GM12801 (cell line): Measurements from ENCODE around the gene MAP2K5.

Experiments used
- CTCF ChIP-seq: IDR thresholded peaks from one replicate; pipeline ENCODE4 v1.5.1; 2011; ENCODE audit warnings: control low read depth; ENCODE audit not compliant: insufficient read length; ENCODE audit errors: extremely low read depth

MAP2K5 gene

GRCh38 chr15:67801142-67801541, 258.6 kb downstream of the MAP2K5 start:
- no peak for TF ChIP-seq CTCF

- TF ChIP-seq CTCF = no peak
Measured at GRCh38 chr15:67801926-67802914, 259.7 kb downstream of the MAP2K5 start.

DNA sequence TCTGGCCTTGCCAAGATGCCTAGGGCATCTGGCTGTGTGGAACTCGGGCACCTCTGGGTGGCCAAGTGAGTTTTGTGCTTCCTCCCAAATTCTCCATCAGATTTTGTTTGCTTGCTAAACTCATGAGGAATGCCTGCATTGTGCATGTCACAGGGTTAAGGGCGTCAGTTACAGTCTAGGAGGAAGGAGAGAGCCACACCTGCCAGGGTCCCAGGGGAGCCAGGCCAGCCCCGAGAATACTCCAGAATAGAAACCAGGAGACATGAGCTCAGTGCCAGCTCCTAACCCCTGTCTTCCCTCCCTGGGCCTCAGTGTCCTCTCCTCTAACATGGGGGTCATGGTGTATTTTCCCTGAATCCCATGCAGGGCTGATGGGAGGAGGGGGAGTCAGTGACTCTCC, 260.8 kb downstream of the MAP2K5 start:
- TF ChIP-seq CTCF = no peak

- no peak for TF ChIP-seq CTCF
Measured at GRCh38 chr15:67803996-67804843, 261.7 kb downstream of the MAP2K5 start.

DNA sequence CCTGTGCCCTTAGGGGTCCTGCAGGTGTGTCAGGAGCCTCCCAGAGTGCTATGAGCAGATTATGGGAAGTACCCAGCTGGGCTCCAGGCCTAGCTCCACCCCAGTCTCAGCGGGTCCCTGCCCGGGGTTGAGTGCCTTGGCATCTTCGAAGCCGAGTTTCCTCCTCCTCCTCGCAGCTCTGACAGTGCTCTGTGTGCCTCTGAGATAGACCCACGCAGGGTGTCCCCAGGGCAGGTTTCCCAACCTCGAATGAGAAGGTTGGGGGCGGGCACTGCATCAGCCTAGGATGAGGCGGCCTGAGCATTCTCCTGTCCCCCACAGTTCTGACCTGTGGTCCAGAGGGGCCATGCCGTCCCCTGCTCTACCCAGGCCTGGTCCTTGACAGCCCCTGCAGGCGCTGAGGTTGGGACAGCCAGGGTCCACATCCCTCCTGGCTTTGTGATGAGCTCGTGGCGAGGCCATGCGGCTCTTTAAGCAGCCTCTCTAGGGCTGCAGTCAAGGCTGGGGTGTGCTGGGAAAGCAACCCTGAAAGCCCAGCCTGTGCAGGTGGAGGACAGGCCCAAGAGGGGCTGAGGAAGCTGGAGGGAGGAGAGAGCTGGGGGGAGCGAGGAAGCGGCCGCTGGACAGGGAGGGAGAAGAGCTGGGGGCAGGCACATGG, 262.6 kb downstream of the MAP2K5 start:
- TF ChIP-seq CTCF = no peak

DNA sequence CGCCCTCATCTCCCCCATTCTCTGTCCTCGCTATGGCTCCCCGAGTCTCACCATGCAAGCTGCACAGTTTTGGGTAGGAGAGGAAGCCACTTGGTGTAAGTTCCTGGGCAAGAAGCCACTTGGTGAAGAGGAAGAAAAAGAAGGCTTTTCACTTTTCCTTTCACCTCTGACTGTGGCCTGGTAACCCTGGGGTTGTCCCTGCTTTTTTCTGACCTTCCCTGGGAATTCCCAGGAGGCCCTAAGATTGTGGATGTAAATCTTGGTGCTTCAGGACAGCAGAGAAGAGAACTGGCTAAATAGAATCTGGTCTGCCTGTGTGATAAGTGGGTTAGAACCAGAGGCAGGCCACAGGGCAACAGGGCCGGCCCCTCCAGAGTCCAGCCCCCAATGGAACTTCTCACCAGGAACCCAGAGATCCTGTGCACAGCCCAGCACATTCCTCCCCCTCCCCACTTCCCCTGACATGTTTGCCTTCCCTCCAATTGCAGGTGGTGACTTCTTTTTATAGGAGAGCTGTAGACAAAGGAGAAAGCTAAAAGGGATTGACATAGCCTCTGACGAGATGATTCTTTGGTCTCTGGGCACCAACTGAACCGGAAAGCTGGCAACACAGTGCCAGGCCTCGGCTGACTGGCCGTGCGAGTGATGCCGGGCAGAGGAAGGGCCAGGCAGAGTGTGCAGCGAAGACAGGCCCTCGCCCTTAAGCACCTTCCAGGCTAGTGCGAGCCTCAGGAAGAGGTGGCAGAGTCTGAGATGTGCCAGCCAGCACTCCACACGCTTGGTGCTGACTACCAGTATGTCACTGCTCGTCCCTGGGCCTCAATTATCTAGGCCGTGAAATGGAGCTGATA, 263.4 kb downstream of the MAP2K5 start:
- TF ChIP-seq CTCF = no peak
